ENCODE results near the gene ODC1.
"Not testable (repeated sequence)": the region's sequence is repeated elsewhere in the genome, so short reads cannot be mapped to it uniquely, and the experiment has no call there.

Gene ODC1

GRCh38 chr2:10478298-10478625 lies 30.1 kb upstream of the ODC1 start:
- no peak for DNase-seq (ENCODE audit: low read depth)

- DNase-seq (ENCODE audit: low read depth): no peak
Observed at GRCh38 chr2:10477443-10478297, 29.5 kb upstream of the ODC1 start.

GRCh38 chr2:10476723-10477442 lies 28.8 kb upstream of the ODC1 start:
- no peak for DNase-seq (ENCODE audit: low read depth)

- no peak for DNase-seq (ENCODE audit: low read depth)
Observed at GRCh38 chr2:10475811-10476660, 27.9 kb upstream of the ODC1 start.

- no peak for DNase-seq (ENCODE audit: low read depth)
Observed at GRCh38 chr2:10475221-10475722, 27.1 kb upstream of the ODC1 start.

GRCh38 chr2:10473121-10473756 lies 25.1 kb upstream of the ODC1 start:
- no peak for DNase-seq (ENCODE audit: low read depth)

- DNase-seq (ENCODE audit: low read depth): no peak
Observed at GRCh38 chr2:10471955-10472354, 23.8 kb upstream of the ODC1 start.

- no peak for DNase-seq (ENCODE audit: low read depth)
Observed at GRCh38 chr2:10471046-10471571, 23.0 kb upstream of the ODC1 start.

GRCh38 chr2:10469955-10470608 lies 22.0 kb upstream of the ODC1 start:
- no peak for DNase-seq (ENCODE audit: low read depth)

- no peak for DNase-seq (ENCODE audit: low read depth)
Observed at GRCh38 chr2:10469301-10469700, 21.2 kb upstream of the ODC1 start.

GRCh38 chr2:10467401-10467800 lies 19.3 kb upstream of the ODC1 start:
- no peak for DNase-seq (ENCODE audit: low read depth)

GRCh38 chr2:10466801-10467200 lies 18.7 kb upstream of the ODC1 start:
- DNase-seq (ENCODE audit: low read depth): no peak

- no peak for DNase-seq (ENCODE audit: low read depth)
Observed at GRCh38 chr2:10465910-10466309, 17.8 kb upstream of the ODC1 start.

- no peak for DNase-seq (ENCODE audit: low read depth)
Observed at GRCh38 chr2:10462178-10463083, 14.3 kb upstream of the ODC1 start.

GRCh38 chr2:10460366-10460796 lies 12.3 kb upstream of the ODC1 start:
- no peak for DNase-seq (ENCODE audit: low read depth)

- DNase-seq (ENCODE audit: low read depth): no peak
Observed at GRCh38 chr2:10457846-10458598, 9.9 kb upstream of the ODC1 start.

- DNase-seq (ENCODE audit: low read depth): not testable (repeated sequence)
Observed at GRCh38 chr2:10457195-10457594, 9.1 kb upstream of the ODC1 start.

GRCh38 chr2:10454505-10454904 lies 6.4 kb upstream of the ODC1 start:
- DNase-seq (ENCODE audit: low read depth): no peak

GRCh38 chr2:10453905-10454298 lies 5.8 kb upstream of the ODC1 start:
- DNase-seq (ENCODE audit: low read depth): no peak
